Endothelial cell of umbilical vein (primary cell): ENCODE measurements around the gene BMPR1A.

Source experiments
- EZH2 ChIP-seq: IDR thresholded peaks from 2 replicates; pipeline ENCODE4 v1.6.1; 2012; ENCODE audit warnings: borderline replicate concordance, low read depth, mild to moderate bottlenecking, moderate library complexity, low read length, inconsistent platforms; ENCODE audit not compliant: severe bottlenecking
- JUN ChIP-seq: IDR thresholded peaks from 2 replicates; pipeline ENCODE4 v1.6.1; 2011; ENCODE audit warnings: borderline replicate concordance, low read depth; ENCODE audit not compliant: insufficient read length, insufficient read depth
- MYC ChIP-seq: IDR thresholded peaks from one replicate; pipeline ENCODE4 v1.6.1; 2011; ENCODE audit warnings: mild to moderate bottlenecking, low read depth, low read length
- POLR2A ChIP-seq: IDR thresholded peaks from 2 replicates; pipeline ENCODE4 v1.6.1; 2012; ENCODE audit warnings: low read depth, mild to moderate bottlenecking, control low read depth, low read length
- POLR2AphosphoS5 ChIP-seq: IDR thresholded peaks from 2 replicates; pipeline ENCODE4 v1.6.1; 2012; ENCODE audit warnings: low read depth, mild to moderate bottlenecking, control low read depth, low read length, moderate library complexity; ENCODE audit not compliant: insufficient read depth
- TF ChIP-seq, protein P1 (sequence below), 2 donors: IDR thresholded peaks; 1 replicate in 1 of 2; 2 replicates in 1 of 2; pipeline ENCODE4 v1.5.1; 2011; ENCODE audit warnings: low read length in 2 of 2, mild to moderate bottlenecking in 2 of 2, moderate library complexity in 2 of 2, control low read depth in 1 of 2, inconsistent platforms in 1 of 2, low read depth in 1 of 2; ENCODE audit not compliant: insufficient read depth in 1 of 2; ENCODE audit errors: extremely low read depth in 1 of 2
- TF ChIP-seq, protein P2 (sequence below): IDR thresholded peaks from 2 replicates; pipeline ENCODE4 v1.6.1; 2011; ENCODE audit not compliant: insufficient read depth, insufficient read length

DNA sequence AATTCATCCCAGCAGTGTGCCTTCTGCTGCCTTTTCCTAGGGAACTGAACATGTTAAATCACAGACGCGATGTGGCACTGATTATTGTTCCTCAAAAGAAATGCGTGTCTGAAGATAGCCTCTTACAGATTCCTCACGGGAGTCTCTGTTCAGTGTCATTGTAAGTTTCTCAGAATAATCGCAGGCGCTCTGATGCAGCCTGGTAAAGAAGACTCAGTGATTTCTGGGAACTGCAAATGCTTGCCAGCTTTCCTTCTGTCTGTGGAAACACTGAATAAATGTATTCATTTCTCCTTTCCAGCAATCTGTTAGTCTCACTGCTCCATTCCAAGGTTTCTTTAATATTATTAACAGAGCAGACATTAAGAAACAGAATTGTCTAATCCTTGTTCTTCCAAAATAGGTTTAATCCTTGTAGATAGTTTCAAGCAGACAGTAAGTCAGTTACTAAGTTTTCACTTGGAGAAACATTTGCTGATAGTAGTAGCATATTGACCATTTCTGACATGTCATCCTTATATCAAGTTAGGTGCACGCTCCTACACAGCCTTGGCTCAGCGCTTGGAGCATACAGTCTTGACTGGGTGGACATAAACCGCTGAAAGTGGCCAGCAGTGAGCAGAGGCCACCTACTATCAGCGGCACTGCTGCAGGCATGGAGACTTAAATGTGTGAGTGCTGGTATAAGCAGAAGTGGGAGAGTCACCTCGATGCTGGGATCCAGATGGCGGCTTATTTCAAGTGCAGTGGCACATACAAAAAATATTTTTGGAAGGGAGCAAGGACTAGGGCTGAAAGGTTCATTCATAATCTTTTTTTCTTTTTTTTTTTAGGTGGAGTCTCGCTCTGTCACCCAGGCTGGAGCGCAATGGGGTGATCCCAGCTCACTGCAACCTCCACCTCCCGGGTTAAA is 173.3 kb downstream of the BMPR1A start:
- TF ChIP-seq JUN (no peak), MYC (no peak), POLR2A (no peak), POLR2AphosphoS5 (no peak), EZH2 (no peak)
- TF ChIP-seq, protein P1, sequence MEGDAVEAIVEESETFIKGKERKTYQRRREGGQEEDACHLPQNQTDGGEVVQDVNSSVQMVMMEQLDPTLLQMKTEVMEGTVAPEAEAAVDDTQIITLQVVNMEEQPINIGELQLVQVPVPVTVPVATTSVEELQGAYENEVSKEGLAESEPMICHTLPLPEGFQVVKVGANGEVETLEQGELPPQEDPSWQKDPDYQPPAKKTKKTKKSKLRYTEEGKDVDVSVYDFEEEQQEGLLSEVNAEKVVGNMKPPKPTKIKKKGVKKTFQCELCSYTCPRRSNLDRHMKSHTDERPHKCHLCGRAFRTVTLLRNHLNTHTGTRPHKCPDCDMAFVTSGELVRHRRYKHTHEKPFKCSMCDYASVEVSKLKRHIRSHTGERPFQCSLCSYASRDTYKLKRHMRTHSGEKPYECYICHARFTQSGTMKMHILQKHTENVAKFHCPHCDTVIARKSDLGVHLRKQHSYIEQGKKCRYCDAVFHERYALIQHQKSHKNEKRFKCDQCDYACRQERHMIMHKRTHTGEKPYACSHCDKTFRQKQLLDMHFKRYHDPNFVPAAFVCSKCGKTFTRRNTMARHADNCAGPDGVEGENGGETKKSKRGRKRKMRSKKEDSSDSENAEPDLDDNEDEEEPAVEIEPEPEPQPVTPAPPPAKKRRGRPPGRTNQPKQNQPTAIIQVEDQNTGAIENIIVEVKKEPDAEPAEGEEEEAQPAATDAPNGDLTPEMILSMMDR (IDR thresholded peaks at IDR 0.05; ENCODE audit: extremely low read depth in 1 of 2, insufficient read depth in 1 of 2, low read depth in 1 of 2, low read length in 2 of 2): no peak
- TF ChIP-seq, protein P2, sequence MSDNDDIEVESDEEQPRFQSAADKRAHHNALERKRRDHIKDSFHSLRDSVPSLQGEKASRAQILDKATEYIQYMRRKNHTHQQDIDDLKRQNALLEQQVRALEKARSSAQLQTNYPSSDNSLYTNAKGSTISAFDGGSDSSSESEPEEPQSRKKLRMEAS: no peak
